KMS-11 (cell line): ENCODE measurements around the gene MAGI3.
"Not testable (repeated sequence)": the region's sequence is repeated elsewhere in the genome, so short reads cannot be mapped to it uniquely, and the experiment has no call there.

Experiments used
- H2AFZ ChIP-seq: fragments of 200-600 bp; sonication (generic); 2 replicates; pipeline ENCODE4 v1.6.1; 2016; ENCODE audit warnings: antibody characterized with exemption, mixed run types, low read depth
- H3K27ac ChIP-seq: fragments of 200-600 bp; sonication (generic); 2 replicates; pipeline ENCODE4 v1.6.1; 2016; ENCODE audit warnings: mild to moderate bottlenecking, mixed run types
- H3K27me3 ChIP-seq: fragments of 200-600 bp; sonication (generic); 2 replicates; pipeline ENCODE4 v1.6.1; 2017; ENCODE audit warnings: mild to moderate bottlenecking, low read depth, mixed run types, moderate library complexity; ENCODE audit not compliant: insufficient read depth
- H3K36me3 ChIP-seq: fragments of 200-600 bp; sonication (generic); 2 replicates; pipeline ENCODE4 v1.6.1; 2017; ENCODE audit warnings: mild to moderate bottlenecking, mixed run types; ENCODE audit not compliant: insufficient read depth
- H3K4me1 ChIP-seq: fragments of 200-600 bp; sonication (generic); 2 replicates; pipeline ENCODE4 v1.6.1; 2016; ENCODE audit warnings: mild to moderate bottlenecking, low read depth, mixed run types; ENCODE audit not compliant: poor library complexity, severe bottlenecking
- H3K4me2 ChIP-seq: fragments of 200-600 bp; sonication (generic); 2 replicates; pipeline ENCODE4 v1.7.0; 2016; ENCODE audit warnings: mild to moderate bottlenecking, mixed run types
- H3K4me3 ChIP-seq: fragments of 200-600 bp; sonication (generic); IDR thresholded peaks from 2 replicates; pipeline ENCODE4 v1.6.1; 2017; ENCODE audit warnings: low read depth, low read length, mixed read lengths; ENCODE audit not compliant: insufficient read depth
- H3K79me2 ChIP-seq: fragments of 200-600 bp; sonication (generic); 2 replicates; pipeline ENCODE4 v1.6.1; 2016; ENCODE audit warnings: low read depth, mixed run types; ENCODE audit not compliant: insufficient read depth
- H3K9ac ChIP-seq: fragments of 200-600 bp; sonication (generic); 2 replicates; pipeline ENCODE4 v1.6.1; 2016; ENCODE audit warnings: mild to moderate bottlenecking, mixed run types
- H4K20me1 ChIP-seq: fragments of 200-600 bp; sonication (generic); 2 replicates; pipeline ENCODE4 v1.6.1; 2016; ENCODE audit warnings: mild to moderate bottlenecking, mixed run types; ENCODE audit not compliant: insufficient read depth
- CTCF ChIP-seq: fragments of 200-600 bp; sonication (generic); conservative IDR thresholded peaks from 2 replicates; pipeline ENCODE4 v1.6.1; 2017; ENCODE audit warnings: low read depth, mild to moderate bottlenecking, antibody characterized with exemption, low read length, moderate library complexity, mixed read lengths

MAGI3 gene

DNA sequence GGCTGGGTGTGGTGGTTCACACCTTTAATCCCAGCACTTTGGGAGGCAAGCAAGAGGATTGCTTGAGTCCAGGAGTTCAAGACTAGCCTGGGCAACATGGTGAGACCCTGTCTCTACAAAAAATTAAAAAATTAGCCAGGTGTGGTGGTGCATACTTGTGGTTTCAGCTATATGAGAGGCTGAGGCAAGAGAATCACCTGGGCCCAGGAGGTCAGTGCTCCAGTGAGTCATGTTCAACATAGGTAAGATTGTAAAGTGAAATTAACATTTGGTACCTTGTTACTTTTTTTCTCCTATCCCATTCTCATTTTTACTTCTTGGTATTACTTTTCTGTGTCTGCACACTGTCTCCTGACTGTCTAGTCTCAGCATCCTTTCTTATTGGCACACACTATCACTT lies 19.0 kb downstream of the MAGI3 start:
- no peak overlapping the region for H3K4me3 ChIP-seq
- H3K9ac ChIP-seq, result no peak overlapping the region
- no peaks in the 10 kb centered on the region for H4K20me1 ChIP-seq
- no peak overlapping the region for H3K27ac ChIP-seq
- no peak overlapping the region for H3K4me2 ChIP-seq
- H2AFZ ChIP-seq, result no peak overlapping the region
- H3K79me2 ChIP-seq, result no peaks in the 10 kb centered on the region
- no peaks in the 10 kb centered on the region for H3K36me3 ChIP-seq
- no peak for TF ChIP-seq CTCF
- no peaks in the 10 kb centered on the region for H3K27me3 ChIP-seq
- no peaks in the 10 kb centered on the region for H3K4me1 ChIP-seq

GRCh38 chr1:113412020-113412419 lies 21.7 kb downstream of the MAGI3 start:
- H3K27ac ChIP-seq, H3K79me2 ChIP-seq, H3K27me3 ChIP-seq, H3K4me1 ChIP-seq, H3K9ac ChIP-seq, H4K20me1 ChIP-seq, H3K4me2 ChIP-seq, H2AFZ ChIP-seq, H3K36me3 ChIP-seq, H3K4me3 ChIP-seq: not testable (repeated sequence)

- no peaks in the 10 kb centered on the region for H3K4me1 ChIP-seq
- H3K4me2 ChIP-seq, result no peak overlapping the region
- no peak for TF ChIP-seq CTCF
- H3K79me2 ChIP-seq, result no peaks in the 10 kb centered on the region
- H2AFZ ChIP-seq, result no peak overlapping the region
- no peak overlapping the region for H3K4me3 ChIP-seq
- H3K27me3 ChIP-seq, result no peaks in the 10 kb centered on the region
- H4K20me1 ChIP-seq, result no peaks in the 10 kb centered on the region
- no peaks in the 10 kb centered on the region for H3K36me3 ChIP-seq
- no peak overlapping the region for H3K27ac ChIP-seq
- H3K9ac ChIP-seq, result no peak overlapping the region
These were observed 25.2 kb downstream of the MAGI3 start for GRCh38 chr1:113415310-113416070.

DNA sequence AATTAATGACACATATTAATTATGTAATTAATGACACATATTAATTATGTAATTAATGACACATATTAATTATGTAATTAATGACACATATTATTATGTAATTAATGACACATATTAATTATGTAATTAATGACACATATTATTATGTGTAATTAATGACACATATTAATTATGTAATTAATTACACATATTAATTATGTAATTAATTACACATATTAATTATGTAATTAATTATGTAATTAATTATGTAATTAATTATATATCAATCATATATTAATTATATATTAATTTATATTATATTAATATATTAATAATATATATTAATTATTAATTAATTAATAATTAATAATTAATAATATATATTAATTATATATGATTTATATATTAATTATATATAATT lies 25.8 kb downstream of the MAGI3 start:
- H3K9ac ChIP-seq, H3K36me3 ChIP-seq, H3K4me3 ChIP-seq, H3K4me1 ChIP-seq, H3K27me3 ChIP-seq, H3K4me2 ChIP-seq, H3K27ac ChIP-seq, H2AFZ ChIP-seq, H3K79me2 ChIP-seq, H4K20me1 ChIP-seq: not testable (repeated sequence)

DNA sequence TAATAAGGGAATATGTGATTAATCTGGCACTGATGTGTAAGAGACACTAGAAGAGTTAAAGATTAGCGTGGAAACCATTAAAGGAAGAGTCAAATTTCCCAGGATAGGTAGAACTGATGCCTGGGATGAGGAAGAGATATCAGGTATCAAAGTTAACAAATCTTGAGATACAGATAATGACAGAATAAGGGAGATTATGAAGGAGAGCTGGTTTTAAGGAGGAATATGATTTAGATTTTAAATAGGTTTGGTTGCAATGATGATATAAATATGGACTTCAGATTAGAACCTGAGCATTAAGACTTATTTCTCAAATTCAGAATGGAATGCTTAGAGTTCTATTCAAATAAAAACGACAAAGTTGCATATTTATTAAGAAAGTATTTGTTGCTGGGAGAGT lies 26.2 kb downstream of the MAGI3 start:
- no peak overlapping the region for H2AFZ ChIP-seq

More for the DNA sequence above, 26.2 kb downstream of the MAGI3 start:
- no peak overlapping the region for H3K4me3 ChIP-seq
- H3K9ac ChIP-seq, result no peak overlapping the region
- no peaks in the 10 kb centered on the region for H4K20me1 ChIP-seq
- H3K36me3 ChIP-seq, result no peaks in the 10 kb centered on the region
- TF ChIP-seq CTCF, result no peak
- no peaks in the 10 kb centered on the region for H3K4me1 ChIP-seq
- H3K27ac ChIP-seq, result no peak overlapping the region
- no peaks in the 10 kb centered on the region for H3K79me2 ChIP-seq
- H3K4me2 ChIP-seq, result no peak overlapping the region
- H3K27me3 ChIP-seq, result no peaks in the 10 kb centered on the region
